GM23248 (cell line): Measurements from ENCODE around the gene EMD.

Experiments
- EZH2 ChIP-seq: fragments of 200-600 bp; sonication (generic); IDR thresholded peaks from 2 replicates; pipeline ENCODE4 v1.6.1; 2018; ENCODE audit warnings: antibody characterized with exemption, mild to moderate bottlenecking; ENCODE audit not compliant: insufficient read depth, poor library complexity, severe bottlenecking
- EZH2phosphoT487 ChIP-seq: fragments of 200-600 bp; sonication (generic); IDR thresholded peaks from 2 replicates; pipeline ENCODE4 v1.6.1; 2018; ENCODE audit warnings: antibody characterized with exemption, moderate library complexity, mild to moderate bottlenecking, low read depth; ENCODE audit not compliant: insufficient read depth

- TF ChIP-seq EZH2phosphoT487 (no peak), EZH2 (no peak)
Observed at GRCh38 chrX:154367474-154368308, 11.4 kb upstream of the EMD start.
